HL-60 (cell line): ENCODE data around the gene BEND3.

ENCODE experiments used
- CTCF ChIP-seq: IDR thresholded peaks from one replicate; pipeline ENCODE4 v1.5.1; 2011; ENCODE audit warnings: low read length, control low read depth, inconsistent platforms; ENCODE audit not compliant: insufficient read depth
- POLR2AphosphoS5 ChIP-seq: IDR thresholded peaks from 2 replicates; pipeline ENCODE4 v1.6.1; 2012; ENCODE audit warnings: low read depth

GRCh38 chr6:107116931-107117330 is 1.6 kb upstream of the BEND3 start:
- TF ChIP-seq CTCF: no peak
- no peak for TF ChIP-seq POLR2AphosphoS5
